HepG2 (cell line): ENCODE data around the gene NTN3. TPM values are rescaled to one million over a fixed set of nuclear protein-coding genes. Genes with fewer than 3 reads are reported as not detected.

ENCODE experiments used
- CEBPB ChIP-seq: IDR thresholded peaks from 2 replicates; pipeline ENCODE4 v1.6.1; 2011; ENCODE audit warnings: low read depth, low read length, improper control_type of control experiment, borderline replicate concordance
- EED ChIP-seq: sonication (generic); formaldehyde crosslinking; IDR thresholded peaks from 2 replicates; pipeline ENCODE4 v1.5.0; 2020; ENCODE audit warnings: mild to moderate bottlenecking, missing genetic modification reagents
- ETV5 ChIP-seq: IDR thresholded peaks from 2 replicates; pipeline ENCODE4 v1.6.1; 2018; ENCODE audit warnings: missing biosample characterization, missing genetic modification reagents, inconsistent platforms, borderline replicate concordance
- HMGA1 ChIP-seq: sonication (generic); formaldehyde crosslinking; conservative IDR thresholded peaks from 2 replicates; pipeline ENCODE4 v1.4.0; 2020; ENCODE audit warnings: missing genetic modification reagents
- HNRNPL ChIP-seq: fragments of 200-400 bp; formaldehyde crosslinking; IDR thresholded peaks from 2 replicates; pipeline ENCODE4 v1.6.1; 2017; ENCODE audit warnings: mild to moderate bottlenecking, low read depth, low read length
- KLF12 ChIP-seq: sonication (generic); formaldehyde crosslinking; IDR thresholded peaks from 2 replicates; pipeline ENCODE4 v1.4.0; 2020; ENCODE audit warnings: missing genetic modification reagents, borderline replicate concordance
- MXI1 ChIP-seq: IDR thresholded peaks from 3 replicates; pipeline ENCODE4 v1.6.1; 2012; ENCODE audit warnings: low read depth, low read length, inconsistent platforms, borderline replicate concordance
- ZFP36L2 ChIP-seq: sonication (generic); formaldehyde crosslinking; IDR thresholded peaks from 2 replicates; pipeline ENCODE4 v1.4.0; 2020; ENCODE audit warnings: missing genetic modification reagents
- ZFP82 ChIP-seq: sonication (generic); formaldehyde crosslinking; IDR thresholded peaks from 2 replicates; pipeline ENCODE4 v1.5.1; 2020; ENCODE audit warnings: mild to moderate bottlenecking, missing genetic modification reagents, borderline replicate concordance
- ZNF17 ChIP-seq: sonication (generic); formaldehyde crosslinking; IDR thresholded peaks from 2 replicates; pipeline ENCODE4 v1.5.0; 2020; ENCODE audit warnings: mild to moderate bottlenecking, missing genetic modification reagents
- ZNF234 ChIP-seq: sonication (generic); formaldehyde crosslinking; conservative IDR thresholded peaks from 2 replicates; pipeline ENCODE4 v1.5.1; 2020; ENCODE audit warnings: mild to moderate bottlenecking, missing genetic modification reagents
- ZNF484 ChIP-seq: sonication (generic); formaldehyde crosslinking; IDR thresholded peaks from 2 replicates; pipeline ENCODE4 v1.5.1; 2020; ENCODE audit warnings: mild to moderate bottlenecking, low read depth, missing genetic modification reagents, borderline replicate concordance
- ZNF510 ChIP-seq: sonication (generic); formaldehyde crosslinking; IDR thresholded peaks from 2 replicates; pipeline ENCODE4 v1.4.0; 2020; ENCODE audit warnings: low read depth, mild to moderate bottlenecking, missing genetic modification reagents
- ZNF569 ChIP-seq: sonication (generic); formaldehyde crosslinking; IDR thresholded peaks from 2 replicates; pipeline ENCODE4 v1.5.0; 2020; ENCODE audit warnings: mild to moderate bottlenecking, missing genetic modification reagents, moderate library complexity, borderline replicate concordance
- ZNF7 ChIP-seq: IDR thresholded peaks from 2 replicates; pipeline ENCODE4 v1.6.1; 2016; ENCODE audit warnings: missing biosample characterization, missing genetic modification reagents
- polyA plus RNA-seq, 8 experiments: library from polyadenylated mRNA; depleted of rRNA in 3 of 8; stranded (reverse) in 7 of 8; unstranded in 1 of 8; fragments of >200 nt; fragmentation: Illumina TruSeq in 4 of 8; extraction: Trizol in 4 of 8; gene quantifications; 2 replicates each; pipeline versions ENCODE4 v1.2.1 to v1.2.3, GENCODE V29; 2011 to 2016; ENCODE audit warnings: low read depth in 4 of 8, missing spikeins in 1 of 8, mixed read lengths in 1 of 8; ENCODE audit not compliant: insufficient read depth in 1 of 8
- total RNA-seq, 5 experiments: library from RNA; depleted of rRNA; stranded (reverse); fragments of >200 nt; fragmentation: Illumina TruSeq; extraction: Trizol; gene quantifications; 2 replicates each; pipeline ENCODE4 v1.2.3, GENCODE V29; 2016; ENCODE audit warnings: low read depth in 1 of 5
- TF ChIP-seq, protein P1 (sequence below): sonication (generic); formaldehyde crosslinking; IDR thresholded peaks from 2 replicates; pipeline ENCODE4 v1.5.1; 2020; ENCODE audit warnings: mild to moderate bottlenecking, missing genetic modification reagents, borderline replicate concordance
- TF ChIP-seq, protein P2 (sequence below): sonication (generic); formaldehyde crosslinking; IDR thresholded peaks from 2 replicates; pipeline ENCODE4 v1.4.0; 2020; ENCODE audit warnings: mild to moderate bottlenecking, low read depth, missing genetic modification reagents
- TF ChIP-seq, protein P3 (sequence below): IDR thresholded peaks from 2 replicates; pipeline ENCODE4 v1.6.1; 2016; ENCODE audit warnings: control low read depth
- TF ChIP-seq, protein P4 (sequence below): sonication (generic); formaldehyde crosslinking; IDR thresholded peaks from 2 replicates; pipeline ENCODE4 v1.4.0; 2020; ENCODE audit warnings: missing genetic modification reagents
- TF ChIP-seq, protein P5 (sequence below): sonication (generic); formaldehyde crosslinking; IDR thresholded peaks from 2 replicates; pipeline ENCODE4 v1.4.0; 2020; ENCODE audit warnings: missing genetic modification reagents, low read depth, mild to moderate bottlenecking, borderline replicate concordance

The NTN3 gene
- total and polyA plus RNA-seq, 2 of the 13 experiments (the other 11 are each of a cell fraction or from before 2014, with no cell fraction given) = 0.09 to 0.20 TPM

DNA sequence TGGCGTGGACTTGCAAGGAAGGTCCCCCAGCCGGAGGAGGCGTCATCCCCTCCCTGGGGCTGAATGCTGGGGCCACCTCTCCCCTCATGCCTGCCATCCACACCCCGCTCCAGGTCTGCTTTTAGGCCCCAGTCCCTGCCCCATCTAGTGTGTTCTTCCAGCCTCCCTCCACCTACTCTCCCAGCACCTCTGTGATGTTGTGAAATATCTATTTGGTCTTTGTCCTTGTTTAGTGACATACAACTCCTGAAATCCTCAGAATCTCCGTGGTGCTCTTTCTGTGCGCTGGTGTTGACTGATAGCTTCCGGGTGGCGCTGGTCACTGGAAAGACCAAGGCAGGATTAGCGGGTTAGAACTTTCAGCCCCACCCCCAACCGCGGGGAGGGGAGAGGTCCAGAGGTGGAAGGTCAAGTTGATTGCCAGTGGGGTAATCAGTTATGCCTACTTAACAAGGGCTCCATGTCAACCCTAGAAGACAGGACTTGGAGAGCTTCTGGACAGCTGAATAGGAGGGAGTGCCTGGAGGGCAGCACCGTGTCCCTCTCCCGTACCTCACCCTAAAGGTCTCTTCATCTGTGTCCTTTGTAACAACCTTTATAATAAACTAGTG, 13.9 kb downstream of the NTN3 start (continued):
- TF ChIP-seq, protein P1, sequence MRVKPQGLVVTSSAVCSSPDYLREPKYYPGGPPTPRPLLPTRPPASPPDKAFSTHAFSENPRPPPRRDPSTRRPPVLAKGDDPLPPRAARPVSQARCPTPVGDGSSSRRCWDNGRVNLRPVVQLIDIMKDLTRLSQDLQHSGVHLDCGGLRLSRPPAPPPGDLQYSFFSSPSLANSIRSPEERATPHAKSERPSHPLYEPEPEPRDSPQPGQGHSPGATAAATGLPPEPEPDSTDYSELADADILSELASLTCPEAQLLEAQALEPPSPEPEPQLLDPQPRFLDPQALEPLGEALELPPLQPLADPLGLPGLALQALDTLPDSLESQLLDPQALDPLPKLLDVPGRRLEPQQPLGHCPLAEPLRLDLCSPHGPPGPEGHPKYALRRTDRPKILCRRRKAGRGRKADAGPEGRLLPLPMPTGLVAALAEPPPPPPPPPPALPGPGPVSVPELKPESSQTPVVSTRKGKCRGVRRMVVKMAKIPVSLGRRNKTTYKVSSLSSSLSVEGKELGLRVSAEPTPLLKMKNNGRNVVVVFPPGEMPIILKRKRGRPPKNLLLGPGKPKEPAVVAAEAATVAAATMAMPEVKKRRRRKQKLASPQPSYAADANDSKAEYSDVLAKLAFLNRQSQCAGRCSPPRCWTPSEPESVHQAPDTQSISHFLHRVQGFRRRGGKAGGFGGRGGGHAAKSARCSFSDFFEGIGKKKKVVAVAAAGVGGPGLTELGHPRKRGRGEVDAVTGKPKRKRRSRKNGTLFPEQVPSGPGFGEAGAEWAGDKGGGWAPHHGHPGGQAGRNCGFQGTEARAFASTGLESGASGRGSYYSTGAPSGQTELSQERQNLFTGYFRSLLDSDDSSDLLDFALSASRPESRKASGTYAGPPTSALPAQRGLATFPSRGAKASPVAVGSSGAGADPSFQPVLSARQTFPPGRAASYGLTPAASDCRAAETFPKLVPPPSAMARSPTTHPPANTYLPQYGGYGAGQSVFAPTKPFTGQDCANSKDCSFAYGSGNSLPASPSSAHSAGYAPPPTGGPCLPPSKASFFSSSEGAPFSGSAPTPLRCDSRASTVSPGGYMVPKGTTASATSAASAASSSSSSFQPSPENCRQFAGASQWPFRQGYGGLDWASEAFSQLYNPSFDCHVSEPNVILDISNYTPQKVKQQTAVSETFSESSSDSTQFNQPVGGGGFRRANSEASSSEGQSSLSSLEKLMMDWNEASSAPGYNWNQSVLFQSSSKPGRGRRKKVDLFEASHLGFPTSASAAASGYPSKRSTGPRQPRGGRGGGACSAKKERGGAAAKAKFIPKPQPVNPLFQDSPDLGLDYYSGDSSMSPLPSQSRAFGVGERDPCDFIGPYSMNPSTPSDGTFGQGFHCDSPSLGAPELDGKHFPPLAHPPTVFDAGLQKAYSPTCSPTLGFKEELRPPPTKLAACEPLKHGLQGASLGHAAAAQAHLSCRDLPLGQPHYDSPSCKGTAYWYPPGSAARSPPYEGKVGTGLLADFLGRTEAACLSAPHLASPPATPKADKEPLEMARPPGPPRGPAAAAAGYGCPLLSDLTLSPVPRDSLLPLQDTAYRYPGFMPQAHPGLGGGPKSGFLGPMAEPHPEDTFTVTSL = peak; percentile 65
- no peak for TF ChIP-seq ZNF510
- TF ChIP-seq, protein P2, sequence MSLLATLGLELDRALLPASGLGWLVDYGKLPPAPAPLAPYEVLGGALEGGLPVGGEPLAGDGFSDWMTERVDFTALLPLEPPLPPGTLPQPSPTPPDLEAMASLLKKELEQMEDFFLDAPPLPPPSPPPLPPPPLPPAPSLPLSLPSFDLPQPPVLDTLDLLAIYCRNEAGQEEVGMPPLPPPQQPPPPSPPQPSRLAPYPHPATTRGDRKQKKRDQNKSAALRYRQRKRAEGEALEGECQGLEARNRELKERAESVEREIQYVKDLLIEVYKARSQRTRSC (CRISPR knock-in tag) = no peak
- TF ChIP-seq ZNF569 (CRISPR knock-in tag) = no peak
- no peak for TF ChIP-seq HMGA1 (CRISPR knock-in tag)
- TF ChIP-seq, protein P3, sequence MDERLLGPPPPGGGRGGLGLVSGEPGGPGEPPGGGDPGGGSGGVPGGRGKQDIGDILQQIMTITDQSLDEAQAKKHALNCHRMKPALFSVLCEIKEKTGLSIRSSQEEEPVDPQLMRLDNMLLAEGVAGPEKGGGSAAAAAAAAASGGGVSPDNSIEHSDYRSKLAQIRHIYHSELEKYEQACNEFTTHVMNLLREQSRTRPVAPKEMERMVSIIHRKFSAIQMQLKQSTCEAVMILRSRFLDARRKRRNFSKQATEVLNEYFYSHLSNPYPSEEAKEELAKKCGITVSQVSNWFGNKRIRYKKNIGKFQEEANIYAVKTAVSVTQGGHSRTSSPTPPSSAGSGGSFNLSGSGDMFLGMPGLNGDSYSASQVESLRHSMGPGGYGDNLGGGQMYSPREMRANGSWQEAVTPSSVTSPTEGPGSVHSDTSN (CRISPR knock-in tag) = no peak
- no peak for TF ChIP-seq ZNF7 (CRISPR knock-in tag)
- no peak for TF ChIP-seq ZNF484 (CRISPR knock-in tag)
- peak; percentile 72; the same call in 1 of the 2 replicates for TF ChIP-seq ZFP82
- TF ChIP-seq, protein P4, sequence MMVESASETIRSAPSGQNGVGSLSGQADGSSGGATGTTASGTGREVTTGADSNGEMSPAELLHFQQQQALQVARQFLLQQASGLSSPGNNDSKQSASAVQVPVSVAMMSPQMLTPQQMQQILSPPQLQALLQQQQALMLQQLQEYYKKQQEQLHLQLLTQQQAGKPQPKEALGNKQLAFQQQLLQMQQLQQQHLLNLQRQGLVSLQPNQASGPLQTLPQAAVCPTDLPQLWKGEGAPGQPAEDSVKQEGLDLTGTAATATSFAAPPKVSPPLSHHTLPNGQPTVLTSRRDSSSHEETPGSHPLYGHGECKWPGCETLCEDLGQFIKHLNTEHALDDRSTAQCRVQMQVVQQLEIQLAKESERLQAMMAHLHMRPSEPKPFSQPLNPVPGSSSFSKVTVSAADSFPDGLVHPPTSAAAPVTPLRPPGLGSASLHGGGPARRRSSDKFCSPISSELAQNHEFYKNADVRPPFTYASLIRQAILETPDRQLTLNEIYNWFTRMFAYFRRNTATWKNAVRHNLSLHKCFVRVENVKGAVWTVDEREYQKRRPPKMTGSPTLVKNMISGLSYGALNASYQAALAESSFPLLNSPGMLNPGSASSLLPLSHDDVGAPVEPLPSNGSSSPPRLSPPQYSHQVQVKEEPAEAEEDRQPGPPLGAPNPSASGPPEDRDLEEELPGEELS (CRISPR knock-in tag) = peak; percentile 89
- TF ChIP-seq ZNF17 (CRISPR knock-in tag) = no peak
- TF ChIP-seq ZNF234 (CRISPR knock-in tag) = no peak
- TF ChIP-seq KLF12 (CRISPR knock-in tag) = peak; percentile 61; the same call in 1 of the 2 replicates
- TF ChIP-seq EED (CRISPR knock-in tag) = no peak
- peak; percentile 95 for TF ChIP-seq CEBPB
- TF ChIP-seq, protein P5, sequence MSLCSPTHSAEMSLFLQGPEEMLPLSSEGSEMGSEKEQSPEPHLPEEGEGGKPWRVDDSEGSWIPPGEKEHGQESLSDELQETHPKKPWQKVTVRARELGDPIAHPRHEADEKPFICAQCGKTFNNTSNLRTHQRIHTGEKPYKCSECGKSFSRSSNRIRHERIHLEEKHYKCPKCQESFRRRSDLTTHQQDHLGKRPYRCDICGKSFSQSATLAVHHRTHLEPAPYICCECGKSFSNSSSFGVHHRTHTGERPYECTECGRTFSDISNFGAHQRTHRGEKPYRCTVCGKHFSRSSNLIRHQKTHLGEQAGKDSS = no peak
- TF ChIP-seq ZFP36L2 (CRISPR knock-in tag) = no peak
- peak; percentile 54; the same call in 1 of the 3 replicates for TF ChIP-seq MXI1
- no peak for TF ChIP-seq HNRNPL
- peak; percentile 91 for TF ChIP-seq ETV5 (CRISPR knock-in tag)
